ENCODE data around the gene MAP3K15.

GRCh38 chrX:19479458-19479857 lies 35.9 kb downstream of the MAP3K15 start:
- TF ChIP-seq CTCF (IDR thresholded peaks at IDR 0.05; ENCODE audit: low read length) = no peak
- TF ChIP-seq EZH2 (IDR thresholded peaks at IDR 0.05; ENCODE audit: borderline replicate concordance, low read length) = no peak

All from OCI-LY1 (cell line).